IMR-90 (cell line): ENCODE measurements around the gene MARVELD3. TPM values are rescaled to one million over a fixed set of nuclear protein-coding genes. Genes with fewer than 3 reads are reported as not detected.

Experiments
- ATAC-seq: fragments of 200-7000 bp; cut with Tn5 transposase; 2 replicates; pipeline ENCODE4 v1.9.1; 2020; ENCODE audit warnings: low read depth, mild to moderate bottlenecking, moderate library complexity
- BruUV-seq: library from RNA; stranded (reverse); fragments of 400-500 nt; replicated peaks from 2 replicates; lab custom pipeline; 2021; lab: Mats Ljungman, UMichigan
- CTCF ChIA-PET: fragments of 300-600 bp; formaldehyde crosslinking; extraction: SDS; loops from one replicate; lab custom pipeline; 2021; ENCODE audit warnings: antibody characterized with exemption; lab: Yijun Ruan, JAX
- POLR2A ChIA-PET: fragments of 300-600 bp; sonication (Branson Sonifier 250); formaldehyde crosslinking; loops from one replicate; lab custom pipeline; 2022; ENCODE audit warnings: antibody characterized with exemption; ENCODE audit not compliant: unreplicated experiment; lab: Charles Lee
- DNase-seq: peaks from one replicate; pipeline ENCODE4 v3.0.0; 2013
- H2AFZ ChIP-seq: replicated peaks from 2 replicates; pipeline ENCODE3; 2013; ENCODE audit warnings: low read length, mild to moderate bottlenecking; ENCODE audit not compliant: poor library complexity
- H2AK5ac ChIP-seq: 2 replicates; pipeline ENCODE4 v1.6.1; 2013; ENCODE audit warnings: low read depth, low read length, inconsistent platforms
- H2AK9ac ChIP-seq: replicated peaks from 2 replicates; pipeline ENCODE3; 2013; ENCODE audit warnings: mild to moderate bottlenecking, low read depth, low read length, moderate library complexity; ENCODE audit not compliant: poor library complexity
- H2BK120ac ChIP-seq: 2 replicates; pipeline ENCODE4 v1.6.1; 2013; ENCODE audit warnings: low read depth, low read length, inconsistent platforms
- H2BK15ac ChIP-seq: 3 replicates; pipeline ENCODE4 v1.6.1; 2013; ENCODE audit warnings: low read depth, low read length, inconsistent platforms
- H2BK20ac ChIP-seq: 2 replicates; pipeline ENCODE4 v1.6.1; 2013; ENCODE audit warnings: low read depth, mild to moderate bottlenecking, inconsistent platforms, low read length, moderate library complexity
- H2BK5ac ChIP-seq: 2 replicates; pipeline ENCODE4 v1.6.1; 2013; ENCODE audit warnings: mild to moderate bottlenecking, low read depth, low read length, inconsistent platforms; ENCODE audit not compliant: poor library complexity, severe bottlenecking
- H3K14ac ChIP-seq: replicated peaks from 2 replicates; pipeline ENCODE4 v1.6.1; 2013; ENCODE audit warnings: low read depth, low read length, inconsistent platforms
- H3K18ac ChIP-seq: 2 replicates; pipeline ENCODE4 v1.6.1; 2013; ENCODE audit warnings: low read depth, low read length, control low read depth
- H3K23ac ChIP-seq: 2 replicates; pipeline ENCODE4 v1.6.1; 2013; ENCODE audit warnings: low read depth, low read length, inconsistent platforms
- H3K27ac ChIP-seq: 2 replicates; pipeline ENCODE4 v1.5.1; 2013; ENCODE audit warnings: mild to moderate bottlenecking, control low read depth, low read length; ENCODE audit not compliant: insufficient read depth
- H3K27me3 ChIP-seq: 2 replicates; pipeline ENCODE4 v1.6.1; 2013; ENCODE audit warnings: low read length; ENCODE audit not compliant: control insufficient read depth, insufficient read depth
- H3K36me3 ChIP-seq: 2 replicates; pipeline ENCODE4 v1.6.1; 2013; ENCODE audit warnings: low read length, mixed read lengths; ENCODE audit not compliant: control insufficient read depth, insufficient read depth
- H3K4ac ChIP-seq: 2 replicates; pipeline ENCODE4 v1.6.1; 2013; ENCODE audit warnings: low read depth, low read length, inconsistent platforms
- H3K4me1 ChIP-seq: 2 replicates; pipeline ENCODE4 v1.6.1; 2013; ENCODE audit warnings: low read length, mixed read lengths; ENCODE audit not compliant: control insufficient read depth, insufficient read depth
- H3K4me2 ChIP-seq: 2 replicates; pipeline ENCODE4 v1.6.1; 2013; ENCODE audit warnings: low read depth, mild to moderate bottlenecking, control low read depth, low read length, moderate library complexity
- H3K4me3 ChIP-seq: 2 replicates; pipeline ENCODE4 v1.5.1; 2013; ENCODE audit warnings: low read depth, mild to moderate bottlenecking, control low read depth, low read length, moderate library complexity; ENCODE audit not compliant: insufficient read depth
- H3K56ac ChIP-seq: 2 replicates; pipeline ENCODE4 v1.6.1; 2013; ENCODE audit warnings: low read length, inconsistent platforms; ENCODE audit not compliant: insufficient read depth; ENCODE audit errors: extremely low read depth
- H3K79me1 ChIP-seq, 2 experiments: 2 replicates each; pipeline ENCODE4 v1.6.1; 2013; ENCODE audit warnings: low read length in 2 of 2, inconsistent platforms in 1 of 2, low read depth in 1 of 2
- H3K9ac ChIP-seq: 2 replicates; pipeline ENCODE4 v1.6.1; 2013; ENCODE audit warnings: low read depth, low read length, control low read depth
- H3K9me1 ChIP-seq: 2 replicates; pipeline ENCODE4 v1.6.1; 2013; ENCODE audit warnings: low read length, inconsistent platforms; ENCODE audit not compliant: insufficient read depth
- H3K9me3 ChIP-seq: 2 replicates; pipeline ENCODE4 v1.6.1; 2013; ENCODE audit warnings: low read length; ENCODE audit not compliant: control insufficient read depth, insufficient read depth
- H4K20me1 ChIP-seq: 2 replicates; pipeline ENCODE4 v1.6.1; 2013; ENCODE audit warnings: low read length, inconsistent platforms; ENCODE audit not compliant: insufficient read depth
- H4K5ac ChIP-seq: 2 replicates; pipeline ENCODE4 v1.6.1; 2013; ENCODE audit warnings: mild to moderate bottlenecking, low read depth, low read length, control low read depth
- H4K8ac ChIP-seq, 2 experiments: 2 replicates each; pipeline ENCODE4 v1.6.1; 2013; ENCODE audit warnings: low read depth in 2 of 2, low read length in 2 of 2, control low read depth in 1 of 2, inconsistent platforms in 1 of 2
- H4K91ac ChIP-seq: 2 replicates; pipeline ENCODE4 v1.6.1; 2013; ENCODE audit warnings: low read depth, low read length, inconsistent platforms; ENCODE audit not compliant: insufficient read depth
- BHLHE40 ChIP-seq: fragments of 150-350 bp; IDR thresholded peaks from 2 replicates; pipeline ENCODE4 v1.6.1; 2016; ENCODE audit warnings: mild to moderate bottlenecking, low read depth, low read length
- CEBPB ChIP-seq: IDR thresholded peaks from 2 replicates; pipeline ENCODE4 v1.6.1; 2012; ENCODE audit warnings: low read depth, low read length, improper control_type of control experiment
- ELK1 ChIP-seq: fragments of 150-350 bp; IDR thresholded peaks from 2 replicates; pipeline ENCODE4 v1.6.1; 2016; ENCODE audit warnings: low read depth, mild to moderate bottlenecking, low read length, moderate library complexity, borderline replicate concordance
- FOS ChIP-seq: fragments of 150-350 bp; IDR thresholded peaks from 2 replicates; pipeline ENCODE4 v1.6.1; 2016; ENCODE audit warnings: low read depth, low read length
- MAFK ChIP-seq: IDR thresholded peaks from 2 replicates; pipeline ENCODE4 v1.6.1; 2012; ENCODE audit warnings: low read depth, low read length, improper control_type of control experiment
- MAZ ChIP-seq: IDR thresholded peaks from 2 replicates; pipeline ENCODE4 v1.6.1; 2012; ENCODE audit warnings: low read depth, mild to moderate bottlenecking, low read length, improper control_type of control experiment, moderate library complexity, borderline replicate concordance
- MXI1 ChIP-seq: IDR thresholded peaks from 2 replicates; pipeline ENCODE4 v1.6.1; 2012; ENCODE audit warnings: low read depth, mild to moderate bottlenecking, low read length, moderate library complexity, borderline replicate concordance
- RAD21 ChIP-seq: IDR thresholded peaks from 2 replicates; pipeline ENCODE4 v1.6.1; 2012; ENCODE audit warnings: low read length, improper control_type of control experiment
- RCOR1 ChIP-seq: IDR thresholded peaks from 2 replicates; pipeline ENCODE4 v1.6.1; 2012; ENCODE audit warnings: mild to moderate bottlenecking, low read length, improper control_type of control experiment; ENCODE audit not compliant: insufficient replicate concordance
- SMC3 ChIP-seq: fragments of 150-350 bp; IDR thresholded peaks from 2 replicates; pipeline ENCODE4 v1.6.1; 2016; ENCODE audit warnings: low read depth, mild to moderate bottlenecking, antibody characterized with exemption, low read length, moderate library complexity
- USF2 ChIP-seq: fragments of 150-350 bp; IDR thresholded peaks from 2 replicates; pipeline ENCODE4 v1.6.1; 2017; ENCODE audit warnings: mild to moderate bottlenecking, antibody characterized with exemption, low read length, low read depth
- WGBS, 2 experiments: methylation state at CpG; one replicate each; pipeline versions ENCODE4 v1.1.5 to v1.1.7; 2013; ENCODE audit warnings: missing lambda C conversion rate in 2 of 2; ENCODE audit not compliant: insufficient read length in 1 of 2; ENCODE audit errors: extremely low coverage in 2 of 2; 5-methylcytosine and 5-hydroxymethylcytosine counted together
- dilution Hi-C: fragments of 300-500 bp; cut with HindIII; formaldehyde crosslinking; loops from one replicate; pipeline ENCODE4 v1.14.3; 2018; ENCODE audit warnings: low sequenced_read_pairs; ENCODE audit not compliant: unreplicated experiment
- in situ Hi-C: fragments of 300-500 bp; cut with MboI; formaldehyde crosslinking; loops from 3 replicates; pipeline ENCODE4 v1.14.3; 2019; ENCODE audit warnings: low sequenced_read_pairs, inconsistent platforms, mixed read lengths
- intact Hi-C: fragments of 100-400 bp; cut with micrococcal nuclease; formaldehyde crosslinking; loops from 2 replicates; pipeline ENCODE4 v1.10.0; 2022
- polyA plus RNA-seq, 3 experiments: library from polyadenylated mRNA; depleted of rRNA; stranded (reverse); fragments of >200 nt; gene quantifications; 2 replicates each; pipeline ENCODE4 v1.2.3, GENCODE V29; 2012; ENCODE audit warnings: low replicate concordance in 1 of 3
- total RNA-seq: library from RNA; depleted of rRNA; stranded (reverse); fragments of >200 nt; gene quantifications from 2 replicates; pipeline ENCODE4 v1.2.3, GENCODE V29; 2012

The MARVELD3 gene
- total and polyA plus RNA-seq, 2 of the 4 experiments (the other 2 are of a cell fraction) = not detected

GRCh38 chr16:71625113-71625850 lies 702 bp upstream of the MARVELD3 start:
- Histone ChIP-seq H4K8ac (no peak overlapping the region), H3K9me1 (no peaks in the 10 kb centered on the region), H2BK5ac (no peak overlapping the region), H2AK9ac (no peak overlapping the region), H3K9me3 (peaks cover 3% of the 10 kb centered on the region; the same call in 1 of the 2 replicates), H3K23ac (no peak overlapping the region), H2AFZ (no peak overlapping the region), H3K4me2 (no peak overlapping the region), H3K56ac (no peak overlapping the region), H2BK20ac (no peak overlapping the region), H4K91ac (no peak overlapping the region), H3K4ac (no peak overlapping the region), H3K9ac (no peak overlapping the region), H3K18ac (no peak overlapping the region), H3K4me3 (no peak overlapping the region), H3K14ac (no peak overlapping the region), H2BK120ac (no peak overlapping the region), H2BK15ac (no peak overlapping the region), H2AK5ac (no peak overlapping the region), H3K27ac (no peak overlapping the region), H3K4me1 (peaks cover 3% of the 10 kb centered on the region; the same call in 1 of the 2 replicates), H4K5ac (no peak overlapping the region), H4K20me1 (no peaks in the 10 kb centered on the region), H3K79me1 (no peaks in the 10 kb centered on the region), H3K36me3 (no peaks in the 10 kb centered on the region), H3K27me3 (peaks cover 38% of the 10 kb centered on the region)
- TF ChIP-seq MAZ (no peak), ELK1 (no peak), RCOR1 (no peak), SMC3 (no peak), USF2 (no peak), FOS (no peak), MAFK (no peak), MXI1 (no peak), BHLHE40 (no peak), RAD21 (no peak), CEBPB (no peak)
- dilution Hi-C loops (no loop called here), intact Hi-C loops (no loop called here), in situ Hi-C loops (no loop called here)
- WGBS, 2 experiments = 80 to 100% methylated on average over 2 to 7 of the region's 7 CpGs
- ATAC-seq (no peak), DNase-seq (no peak)
- POLR2A ChIA-PET = no interaction called here
- CTCF ChIA-PET = no interaction called here
- BruUV-seq = no TSS peak
